KG1 (cell line): Measurements from ENCODE around the gene BBLN.
"Not testable (repeated sequence)": the region's sequence is repeated elsewhere in the genome, so short reads cannot be mapped to it uniquely, and the experiment has no call there.

Experiments used
- DNase-seq: peaks from one replicate; lab custom pipeline; 2025; lab: John Stamatoyannopoulos, UW

The BBLN gene

DNA sequence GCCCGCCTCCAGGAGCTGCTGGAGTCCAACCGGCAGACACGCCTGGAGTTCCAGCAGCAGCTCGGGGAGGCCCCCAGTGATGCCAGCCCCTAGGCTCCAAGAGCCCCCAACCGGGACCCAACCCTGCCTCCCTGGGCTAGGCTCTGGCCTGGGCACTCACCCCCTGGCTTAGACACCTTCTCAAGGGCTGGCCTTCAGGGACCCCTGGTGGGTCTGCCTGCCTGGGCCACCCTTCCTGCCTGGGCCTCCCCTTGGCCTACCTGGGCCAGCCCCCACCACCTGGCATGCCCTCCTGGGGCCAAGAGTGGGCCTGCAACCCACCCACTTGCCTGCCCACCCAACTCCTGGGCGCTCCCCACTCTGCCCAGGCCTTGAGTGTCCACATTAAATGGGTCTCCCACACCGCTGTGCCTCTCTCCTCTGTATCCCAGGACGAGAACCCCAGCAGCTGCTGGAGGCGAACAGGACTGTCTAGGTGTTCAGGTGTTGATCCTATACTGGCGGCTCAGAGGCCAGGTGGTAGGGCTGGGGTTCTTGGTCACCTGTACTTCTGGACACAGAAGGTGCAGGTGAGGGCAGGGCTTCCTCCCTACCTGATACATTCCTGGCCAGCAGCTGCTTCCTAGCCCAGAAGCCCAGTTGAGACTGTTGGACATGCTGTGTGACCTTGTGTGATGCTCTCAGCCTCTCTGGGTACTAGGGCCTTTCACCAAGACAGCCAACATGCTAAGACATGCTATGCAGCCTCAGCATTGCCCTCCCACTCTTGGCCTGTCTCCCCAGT, 3.6 kb downstream of the BBLN start:
- DNase-seq: no peak

DNA sequence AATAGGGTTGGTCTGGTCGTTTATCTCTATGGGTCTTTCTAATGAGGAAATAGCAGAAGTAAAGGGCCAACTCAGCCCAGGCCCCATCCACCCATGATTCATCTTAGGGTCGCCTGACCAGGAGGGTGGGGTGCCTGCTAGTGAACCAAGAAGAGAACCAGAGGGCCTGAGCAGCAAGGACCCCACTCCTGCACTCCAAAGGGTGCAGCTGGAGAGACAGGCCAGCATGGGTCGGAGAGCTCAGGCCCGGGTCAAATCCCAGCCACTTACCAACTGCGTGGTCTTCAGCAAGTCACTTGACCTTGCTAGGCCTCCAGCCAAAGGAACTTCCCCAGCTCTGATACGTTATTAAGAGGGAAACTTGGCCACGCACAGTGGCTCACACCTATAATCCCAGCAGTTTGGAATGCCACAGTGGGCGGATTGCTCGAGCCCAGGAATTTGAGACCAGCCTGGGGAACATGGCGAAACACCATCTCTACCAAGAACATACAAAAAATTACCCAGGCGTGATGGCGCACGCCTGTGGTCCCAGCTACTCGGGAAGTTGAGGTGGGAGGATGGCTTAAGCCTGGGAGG, 4.3 kb downstream of the BBLN start:
- DNase-seq: no peak

DNA sequence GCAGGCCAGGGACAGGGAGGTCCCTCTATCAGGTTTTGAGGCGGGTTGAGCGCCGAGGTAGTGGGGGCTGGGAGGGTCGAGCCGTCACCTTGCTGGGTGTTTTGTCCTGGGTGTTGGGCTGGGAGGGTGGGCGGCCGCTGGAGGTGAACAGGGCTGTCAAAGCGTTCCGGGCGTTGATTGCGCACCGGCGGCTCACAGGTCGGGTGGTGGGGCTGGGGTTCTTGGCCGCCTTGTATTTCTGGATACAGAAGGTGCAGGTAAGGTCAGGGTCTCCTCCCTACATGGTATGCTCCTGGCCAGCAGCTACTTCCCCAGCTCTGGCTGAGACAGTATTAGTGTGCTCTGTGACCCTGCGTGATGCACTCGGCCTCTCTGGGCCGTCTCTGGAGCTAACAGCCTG, 6.1 kb downstream of the BBLN start:
- DNase-seq: no peak

DNA sequence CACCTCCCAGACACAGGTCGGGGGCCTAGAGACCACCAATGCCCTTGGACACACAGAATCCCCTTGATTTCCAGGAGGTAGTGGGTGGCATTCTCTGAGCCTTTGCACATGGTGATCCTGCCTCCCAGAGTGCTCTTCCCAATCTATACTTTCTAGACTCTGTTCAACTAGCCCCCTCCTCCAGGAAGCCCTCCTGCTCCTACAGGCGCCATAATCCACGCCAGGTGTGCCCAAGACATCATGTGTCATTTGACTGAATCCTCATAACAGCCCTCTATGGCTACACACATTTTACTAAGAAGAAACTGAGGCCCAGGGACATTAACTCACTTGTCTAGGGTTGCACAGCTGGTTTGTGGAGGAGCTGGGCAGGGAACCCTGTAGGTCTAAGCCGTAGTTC, 7.1 kb downstream of the BBLN start:
- DNase-seq: no peak

DNA sequence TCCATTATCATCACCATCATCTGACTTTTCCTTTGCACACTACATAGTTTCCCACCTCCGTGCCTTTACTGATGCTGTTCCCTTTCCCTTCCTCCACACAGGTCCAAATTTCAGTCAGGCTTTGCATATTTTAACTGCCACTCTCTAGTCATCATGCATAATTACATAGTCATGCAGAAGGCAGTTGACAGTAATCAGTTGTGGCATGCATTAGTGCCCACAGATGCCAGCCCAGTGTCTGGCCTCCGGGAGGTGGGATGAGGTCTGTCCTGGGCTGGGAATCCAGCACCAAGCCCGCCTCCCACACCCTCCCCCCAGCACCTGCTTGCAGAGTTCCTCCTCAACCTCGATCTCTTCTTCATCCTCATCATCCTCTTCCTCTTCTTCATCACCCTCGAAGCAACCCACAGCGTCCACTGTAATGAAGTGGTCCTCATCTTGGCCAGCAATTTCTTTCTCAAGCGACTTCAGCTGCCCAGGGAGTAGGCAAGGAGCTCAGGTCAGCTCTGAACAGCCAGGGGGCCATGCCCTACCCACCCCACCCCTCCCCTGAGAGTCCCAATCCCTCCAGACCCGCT, 8.8 kb downstream of the BBLN start:
- no peak for DNase-seq

DNA sequence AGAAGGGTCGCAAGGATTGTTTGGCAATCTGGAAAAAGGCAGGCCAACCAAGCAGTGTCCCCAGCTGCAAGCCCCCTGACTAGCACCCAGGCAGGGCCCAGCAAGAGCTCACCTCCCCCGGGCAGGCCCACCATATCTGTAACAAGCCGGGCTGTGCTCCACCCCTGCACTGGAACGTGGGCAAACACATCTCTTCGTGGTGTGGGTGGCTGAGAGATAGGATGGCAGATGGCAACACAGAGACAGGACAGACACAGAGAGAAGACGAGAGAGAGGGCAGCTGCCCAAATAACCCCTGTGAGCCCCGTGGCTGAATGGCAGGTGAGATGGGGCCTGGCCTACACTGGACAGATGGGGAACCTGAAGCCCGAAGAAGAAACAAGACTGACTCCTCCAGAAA, 9.4 kb downstream of the BBLN start:
- DNase-seq: no peak

DNA sequence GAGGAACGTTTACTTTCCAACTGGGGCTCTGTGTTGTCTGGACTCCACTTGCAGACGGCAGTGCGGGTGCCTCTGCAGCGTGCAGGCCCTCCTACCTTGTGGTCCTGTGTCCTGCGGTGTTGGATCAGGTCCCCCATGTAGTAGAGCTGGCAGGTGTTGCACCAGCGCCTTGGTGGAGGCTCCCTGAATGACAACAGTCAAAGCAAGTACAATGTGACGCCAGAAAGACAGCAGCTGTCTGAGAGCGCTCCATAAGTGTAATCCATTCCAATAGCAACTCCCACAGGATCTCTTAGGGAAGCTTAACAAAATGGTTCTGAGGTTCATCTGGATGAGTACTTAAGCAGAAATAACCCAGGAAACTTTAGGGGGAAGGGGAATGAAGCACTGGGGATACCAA, 9.9 kb downstream of the BBLN start:
- no peak for DNase-seq

DNA sequence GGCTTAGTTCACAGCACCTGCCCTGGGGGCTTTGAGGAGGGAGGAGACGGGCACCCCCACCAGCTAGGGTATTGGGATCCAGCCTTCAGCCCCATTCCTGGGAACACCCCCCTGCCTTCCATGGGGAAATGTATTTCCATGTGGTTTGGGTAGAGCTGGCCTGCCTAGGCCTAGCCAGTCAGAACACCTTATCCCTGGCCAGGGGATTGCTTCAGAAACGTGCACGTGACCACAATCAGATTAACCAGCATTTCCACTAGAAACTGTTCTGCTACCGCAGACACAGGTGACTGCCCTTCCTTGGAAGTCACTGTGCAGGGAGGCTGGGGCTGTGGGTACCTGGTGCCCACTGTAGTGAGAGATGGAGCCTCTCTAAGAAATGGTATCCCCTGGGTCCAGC, 14.0 kb downstream of the BBLN start:
- no peak for DNase-seq

DNA sequence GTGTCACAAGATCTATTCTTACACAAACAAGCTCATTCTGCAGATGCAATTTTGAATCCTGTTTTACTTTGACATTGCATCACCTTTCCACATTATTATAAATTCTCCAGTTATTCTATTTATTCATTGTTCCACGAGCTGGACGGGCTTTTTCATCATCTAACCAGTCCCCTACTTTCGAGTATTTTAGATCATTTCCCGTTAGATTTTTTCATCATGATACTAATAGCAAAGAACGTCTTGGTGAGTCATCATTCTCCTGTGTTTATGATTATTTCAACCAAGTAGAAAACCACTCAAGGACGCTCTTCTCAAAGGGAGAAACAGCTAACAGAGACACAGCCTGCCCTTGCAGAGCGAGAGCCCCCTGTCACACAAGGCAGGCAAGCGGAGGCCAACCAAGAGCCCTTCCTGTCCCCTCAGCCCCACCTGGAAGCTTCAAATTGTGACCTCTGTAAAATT, 15.1 kb downstream of the BBLN start:
- no peak for DNase-seq

DNA sequence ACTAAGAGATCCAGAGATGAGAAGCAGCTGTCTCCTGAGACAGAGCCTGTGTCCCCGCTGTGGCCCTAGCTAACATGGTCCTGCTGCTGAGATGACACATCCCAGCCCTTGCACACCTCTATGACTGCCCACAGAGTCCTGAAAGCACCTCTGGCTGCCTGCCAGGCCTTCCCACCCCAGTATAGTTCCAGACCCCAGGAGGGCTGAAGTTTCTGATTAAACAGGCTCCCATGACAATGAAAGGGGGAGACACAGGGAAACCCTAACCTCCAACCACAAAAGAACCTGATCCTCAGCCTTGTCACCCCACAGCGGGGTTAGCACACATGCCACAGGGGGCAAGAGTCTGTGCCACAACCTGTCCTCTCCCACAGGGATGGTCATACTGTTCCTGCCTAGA, 15.7 kb downstream of the BBLN start:
- no peak for DNase-seq

DNA sequence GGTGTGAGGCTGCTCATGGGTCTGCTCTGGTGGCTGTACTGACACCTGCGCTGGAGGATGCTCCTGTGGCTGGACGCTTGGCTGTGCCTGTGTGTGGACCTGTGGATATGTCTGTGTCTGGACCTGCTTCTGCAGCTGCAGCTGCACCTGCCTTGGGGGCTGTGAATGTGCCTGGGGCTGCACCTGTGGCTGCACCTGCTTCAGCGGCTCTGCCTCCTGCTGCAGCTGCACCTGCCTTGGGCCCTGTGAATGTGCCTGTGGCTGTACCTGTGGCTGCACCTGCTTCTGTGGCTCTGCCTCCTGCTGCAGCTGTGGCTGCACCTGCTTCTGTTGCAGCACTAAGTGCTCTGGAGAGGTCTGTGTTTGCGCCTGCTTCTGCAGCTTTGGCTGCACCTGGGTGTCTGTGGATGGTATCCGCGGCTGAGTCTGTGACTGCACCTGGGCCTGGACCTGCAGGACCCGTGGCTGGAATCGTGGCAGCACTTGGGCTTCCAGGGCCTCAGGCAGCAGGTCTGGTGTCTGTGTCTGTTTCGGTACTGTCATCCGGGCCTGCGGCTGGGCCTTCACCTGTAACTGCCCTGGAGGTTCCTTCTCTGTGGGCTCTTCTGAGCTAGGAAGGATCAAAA, 18.9 kb downstream of the BBLN start:
- no peak for DNase-seq

DNA sequence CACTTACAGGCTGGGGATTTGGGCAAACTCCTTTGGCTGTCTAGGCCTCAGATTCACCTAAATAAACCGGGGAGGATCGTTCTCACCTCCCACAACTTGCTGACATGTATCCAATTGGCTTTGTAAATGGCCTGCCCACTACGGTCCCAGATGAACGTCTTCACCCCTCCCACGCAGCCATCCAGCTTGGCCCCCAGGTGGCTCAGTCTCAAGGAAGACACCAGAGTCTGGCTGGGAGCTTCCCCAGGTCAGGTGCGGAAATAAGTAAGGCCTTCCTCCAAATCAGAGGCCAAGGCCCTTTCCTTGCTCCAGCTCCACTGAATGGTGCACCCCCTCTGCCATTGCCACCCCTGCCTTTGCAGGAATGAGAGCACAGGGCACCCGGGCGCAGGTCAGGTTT, 19.9 kb downstream of the BBLN start:
- no peak for DNase-seq

DNA sequence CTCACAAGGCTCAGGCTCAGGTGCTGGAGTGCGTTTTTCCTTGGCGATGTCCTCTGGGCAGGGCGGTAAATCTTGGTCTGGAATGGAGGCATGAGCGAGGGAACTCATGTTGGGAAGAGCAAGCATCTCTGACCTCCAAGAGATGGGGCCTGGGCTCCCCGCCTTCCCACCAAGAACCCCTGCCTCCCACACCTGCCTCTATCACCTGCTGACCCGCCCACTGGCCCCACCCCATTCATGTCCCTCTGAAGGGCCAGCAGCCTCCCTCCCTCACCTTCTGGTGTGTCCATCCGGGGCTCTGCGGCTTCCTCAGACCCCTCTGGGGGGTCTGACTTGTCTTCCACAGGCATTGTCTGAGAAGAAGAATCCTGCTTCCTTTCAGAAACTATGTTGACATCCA, 20.4 kb downstream of the BBLN start:
- no peak for DNase-seq

DNA sequence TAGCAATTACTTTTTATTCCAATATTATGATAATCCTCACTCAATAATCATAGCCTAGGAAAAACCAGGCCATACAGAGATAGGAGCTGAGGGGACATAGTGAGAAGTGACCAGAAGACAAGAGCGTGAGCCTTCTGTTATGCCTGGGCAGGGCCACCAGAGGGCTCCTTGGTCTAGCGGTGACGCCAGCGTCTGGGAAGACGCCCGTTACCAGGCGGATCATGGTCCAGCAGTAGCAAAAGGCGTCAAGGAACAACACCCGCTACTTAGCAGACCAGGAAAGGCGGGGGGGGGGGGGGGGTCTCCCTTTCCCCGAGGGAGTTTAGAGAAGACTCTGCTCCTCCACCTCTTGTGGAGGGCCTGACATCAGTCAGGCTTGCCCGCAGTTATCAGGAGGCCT, 21.4 kb downstream of the BBLN start:
- not testable (repeated sequence) for DNase-seq

DNA sequence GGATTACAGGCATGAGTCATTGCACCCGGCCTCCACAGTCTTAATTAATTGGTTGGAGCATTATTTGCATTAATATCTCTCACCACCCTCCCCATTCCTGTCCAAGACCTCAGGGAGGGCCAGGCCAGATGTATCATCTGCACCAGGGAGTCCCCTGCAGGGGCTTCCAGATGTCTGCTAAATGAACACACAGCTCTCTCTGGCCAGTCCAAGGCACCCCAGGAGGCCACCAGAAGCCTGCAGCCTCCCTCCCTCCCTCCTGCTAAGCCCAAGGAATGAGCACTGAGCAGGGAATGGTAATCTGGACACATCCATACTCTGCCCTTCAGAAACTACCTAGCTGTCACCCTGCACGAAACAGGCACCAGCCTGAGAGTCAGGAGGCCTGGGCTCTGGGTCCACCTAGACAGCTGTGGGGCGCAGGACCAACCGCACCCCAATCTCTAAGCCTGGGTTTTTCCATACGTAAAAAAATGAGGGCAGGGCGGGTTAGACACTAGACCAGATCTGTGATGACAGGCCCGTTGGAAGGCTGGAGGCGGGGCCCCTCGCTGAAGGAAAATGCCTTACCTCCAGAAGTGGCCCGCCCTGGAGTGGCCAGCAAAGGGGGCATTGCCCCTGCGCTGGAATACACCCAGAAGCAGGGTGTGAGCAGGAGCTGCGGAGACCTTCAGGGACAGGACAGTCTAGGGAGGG, 23.0 kb downstream of the BBLN start:
- DNase-seq: no peak

DNA sequence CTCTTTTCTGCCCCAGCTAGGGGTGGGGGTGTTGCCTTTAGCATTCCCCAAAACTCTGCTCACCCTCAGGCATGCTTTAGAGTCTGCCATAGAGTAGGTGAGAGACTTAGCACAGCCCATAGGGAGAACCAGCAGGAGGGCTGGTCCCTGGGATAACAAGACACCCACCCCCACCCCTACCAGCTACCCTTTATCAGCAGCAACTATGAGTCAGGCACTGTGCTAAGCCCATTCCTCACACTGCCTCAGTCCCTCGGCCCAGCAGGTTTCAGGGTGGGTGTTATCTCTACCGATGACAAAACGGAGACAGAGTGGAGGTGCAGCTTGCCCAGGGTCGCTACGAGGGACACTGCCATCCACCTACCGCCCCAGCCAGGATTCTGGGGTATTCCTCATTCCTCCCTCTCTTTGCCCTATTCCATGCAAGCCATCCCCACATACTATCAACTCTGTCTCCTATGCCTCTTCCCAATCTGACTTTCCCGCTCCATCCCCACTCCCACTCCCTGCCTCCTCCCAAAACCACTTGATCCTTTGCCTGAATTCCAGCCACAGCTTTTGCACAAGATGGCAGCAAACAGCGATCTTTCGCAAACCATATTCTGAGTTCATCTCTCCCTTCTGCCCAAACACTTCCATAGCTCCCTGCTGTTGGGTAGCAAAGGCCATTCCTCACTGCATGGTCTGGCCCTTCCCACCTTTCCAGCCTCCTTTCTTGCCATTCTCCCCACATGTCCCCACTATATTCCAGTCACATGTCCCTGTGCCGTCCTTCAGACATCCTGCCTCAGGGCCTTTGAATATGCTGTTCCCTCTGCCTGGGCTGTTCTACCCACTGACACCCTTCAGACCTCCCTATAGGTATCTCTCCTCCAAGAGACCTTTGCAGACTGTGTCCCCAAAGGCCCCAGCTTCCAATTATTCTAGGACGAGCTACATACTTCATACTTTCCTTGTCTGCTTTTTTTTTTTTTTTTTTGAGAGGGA, 26.2 kb downstream of the BBLN start:
- DNase-seq: no peak

DNA sequence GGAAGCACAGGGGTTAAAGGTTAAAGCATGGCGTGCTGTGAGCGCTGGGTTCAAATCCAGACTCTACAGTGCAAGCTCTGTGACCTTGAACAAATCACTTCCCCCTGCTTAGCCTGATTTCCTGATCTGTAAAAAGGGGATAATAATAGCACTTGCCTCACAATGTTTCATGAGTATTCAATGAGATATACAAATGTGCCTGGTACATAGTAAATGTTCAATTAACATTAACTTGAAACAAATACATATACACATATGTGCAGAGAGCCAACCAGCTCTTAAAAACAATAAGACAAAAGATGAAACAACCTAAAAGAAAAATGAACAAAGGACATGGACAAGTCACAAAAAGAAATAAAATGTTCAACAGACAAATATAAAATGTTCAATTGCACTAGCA, 27.3 kb downstream of the BBLN start:
- DNase-seq: no peak

DNA sequence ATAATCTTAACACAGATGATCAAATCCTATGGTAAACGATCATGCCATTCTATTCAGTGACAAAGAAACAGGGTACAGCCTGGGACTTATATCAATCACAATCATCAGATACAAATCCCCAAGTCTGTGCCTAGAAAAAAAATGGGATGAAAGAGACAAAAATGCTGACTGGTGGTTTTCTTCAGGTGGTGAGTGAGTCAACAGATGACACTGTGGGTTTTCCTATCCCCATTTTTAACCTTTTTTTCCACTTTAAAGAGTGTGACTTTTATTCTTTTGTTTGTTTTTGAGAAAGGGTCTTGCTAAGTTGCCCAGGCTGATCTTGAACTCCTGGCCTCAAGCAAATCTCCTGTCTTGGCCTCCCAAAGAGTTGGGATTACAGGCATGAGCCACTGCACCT, 28.1 kb downstream of the BBLN start:
- no peak for DNase-seq

DNA sequence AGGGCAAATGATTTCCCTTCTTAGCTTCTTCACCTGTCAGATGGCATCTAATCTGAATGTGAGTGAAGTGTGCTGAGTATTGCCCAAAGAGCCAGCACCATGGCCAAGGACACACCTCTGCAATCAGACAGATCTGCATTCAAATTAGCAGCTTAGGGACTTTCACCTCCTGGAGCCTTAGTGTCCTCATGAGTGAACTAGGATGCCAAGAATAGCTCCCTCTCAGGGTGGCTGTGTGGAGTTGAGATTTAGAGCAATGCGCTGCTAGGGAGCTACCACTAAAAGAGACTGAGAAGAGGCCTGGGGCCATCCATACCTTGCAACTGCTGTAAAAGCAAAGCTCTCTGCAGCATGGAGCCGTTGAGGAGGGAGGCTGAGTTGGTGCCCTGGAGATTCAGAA, 29.9 kb downstream of the BBLN start:
- DNase-seq: no peak

DNA sequence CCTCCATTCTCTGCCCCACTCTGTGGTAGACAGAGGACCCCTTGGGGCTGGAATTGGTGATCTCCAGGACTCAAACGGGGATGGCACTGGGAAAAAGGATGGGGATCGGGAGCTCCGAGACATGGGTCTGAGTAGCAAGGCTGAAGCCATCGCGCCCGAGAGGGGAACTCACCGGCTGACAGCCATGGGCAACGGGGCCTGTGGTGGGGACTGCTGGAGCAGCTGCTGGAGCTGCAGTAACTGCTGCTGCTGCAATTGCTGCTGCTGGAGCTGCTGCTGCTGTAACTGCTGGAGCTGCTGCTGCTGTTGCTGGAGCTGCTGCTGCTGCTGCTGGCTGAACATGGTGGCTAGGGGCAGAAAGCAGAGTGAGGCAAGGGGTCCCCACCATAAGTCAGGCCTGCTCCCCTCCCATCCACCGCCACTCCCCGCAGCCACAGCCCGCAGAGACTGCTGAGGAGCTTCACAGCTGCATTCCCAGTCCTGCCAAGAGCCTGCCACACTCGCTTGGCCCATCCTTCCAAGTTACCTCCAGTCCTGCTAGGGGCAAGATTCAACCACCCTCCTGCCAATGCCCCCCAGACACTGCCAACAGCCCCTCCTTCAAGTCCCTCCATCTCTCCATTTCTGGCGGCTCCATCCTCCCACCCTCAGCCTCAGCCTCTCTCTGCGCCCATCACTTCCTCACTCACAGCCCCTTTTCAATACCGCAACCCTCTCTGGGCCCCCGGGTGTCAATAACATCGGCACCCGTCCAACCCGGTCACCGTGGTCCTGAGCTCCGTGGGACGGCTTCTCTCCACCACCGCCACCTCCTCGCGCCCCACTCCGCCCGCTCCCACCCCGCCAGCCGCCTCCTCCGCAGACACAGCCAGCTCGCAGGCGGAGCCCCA, 30.7 kb downstream of the BBLN start:
- peak; percentile 7 for DNase-seq
